GM12878 (cell line): ENCODE data around the gene RPLP1.

Source experiments
- NFIC ChIP-seq: IDR thresholded peaks from 2 replicates; pipeline ENCODE4 v1.6.1; 2012; ENCODE audit warnings: low read depth, mild to moderate bottlenecking, inconsistent platforms, low read length, moderate library complexity
- TF ChIP-seq, protein P1 (sequence below): fragments of 450-650 bp; IDR thresholded peaks from 2 replicates; pipeline ENCODE4 v1.6.1; 2016; ENCODE audit warnings: mild to moderate bottlenecking

DNA sequence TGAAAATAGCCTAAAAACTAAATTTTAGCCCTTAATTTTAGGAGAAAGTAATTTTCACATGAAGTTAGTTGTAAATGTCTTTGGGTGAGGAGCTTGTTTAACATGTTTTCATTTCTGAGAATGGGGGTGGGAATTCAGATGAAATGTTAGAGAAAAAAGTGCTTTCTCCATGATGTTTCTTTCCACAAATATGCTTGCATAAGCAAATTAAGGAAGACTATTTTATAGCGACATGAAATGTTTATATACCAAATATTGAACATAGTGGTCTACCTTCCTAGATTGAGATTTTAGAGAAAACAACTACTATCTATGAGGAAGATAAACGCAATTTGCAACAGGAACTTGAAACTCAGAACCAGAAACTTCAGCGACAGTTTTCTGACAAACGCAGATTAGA lies 13.0 kb upstream of the RPLP1 start:
- TF ChIP-seq, protein P1, sequence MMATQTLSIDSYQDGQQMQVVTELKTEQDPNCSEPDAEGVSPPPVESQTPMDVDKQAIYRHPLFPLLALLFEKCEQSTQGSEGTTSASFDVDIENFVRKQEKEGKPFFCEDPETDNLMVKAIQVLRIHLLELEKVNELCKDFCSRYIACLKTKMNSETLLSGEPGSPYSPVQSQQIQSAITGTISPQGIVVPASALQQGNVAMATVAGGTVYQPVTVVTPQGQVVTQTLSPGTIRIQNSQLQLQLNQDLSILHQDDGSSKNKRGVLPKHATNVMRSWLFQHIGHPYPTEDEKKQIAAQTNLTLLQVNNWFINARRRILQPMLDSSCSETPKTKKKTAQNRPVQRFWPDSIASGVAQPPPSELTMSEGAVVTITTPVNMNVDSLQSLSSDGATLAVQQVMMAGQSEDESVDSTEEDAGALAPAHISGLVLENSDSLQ = no peak
- TF ChIP-seq NFIC = no peak
